Measurements from ENCODE around the gene SPEN. TPM values are rescaled to one million over a fixed set of nuclear protein-coding genes. Genes with fewer than 3 reads are reported as not detected.

SPEN gene
- total and polyA plus RNA-seq, 9 of the 15 experiments (the other 6 are each of a cell fraction or from before 2014, with no cell fraction given), result 5.7 to 87.5 (median 27.2) TPM

- TF ChIP-seq AFF1 (IDR thresholded peaks at IDR 0.05; ENCODE audit: low read depth in 1 of 2, partially characterized antibody in 2 of 2), result peak; percentile 73 to 81
- TF ChIP-seq ARID4B (CRISPR knock-in tag; IDR thresholded peaks at IDR 0.05), result no peak
- peak; percentile 90 for TF ChIP-seq TAF1 (IDR thresholded peaks at IDR 0.05; ENCODE audit: control insufficient read depth, extremely low read depth, insufficient read depth, low read length, severe bottlenecking)
- no peak for TF ChIP-seq ZEB2 (IDR thresholded peaks at IDR 0.05)
- TF ChIP-seq TRIM24 (IDR thresholded peaks at IDR 0.05), result no peak
- TF ChIP-seq ZNF143 (CRISPR knock-in tag; IDR thresholded peaks at IDR 0.05), result no peak
- no peak for TF ChIP-seq CBX2 (IDR thresholded peaks at IDR 0.05; ENCODE audit: insufficient read depth, low read length, poor library complexity, severe bottlenecking)
- peak; percentile 52; the same call in 1 of the 2 replicates for TF ChIP-seq ZKSCAN1 (IDR thresholded peaks at IDR 0.05; ENCODE audit: low read depth, low read length)
- no peak for TF ChIP-seq ZNF324 (CRISPR knock-in tag; IDR thresholded peaks at IDR 0.05)
- TF ChIP-seq ZNF174 (CRISPR knock-in tag; IDR thresholded peaks at IDR 0.05), result no peak
- TF ChIP-seq ELK3 (CRISPR knock-in tag; IDR thresholded peaks at IDR 0.05), result no peak
- TF ChIP-seq ARID2 (IDR thresholded peaks at IDR 0.05), result no peak
- TF ChIP-seq TCF3 (CRISPR knock-in tag; IDR thresholded peaks at IDR 0.05), result no peak
- TF ChIP-seq ELK1 (CRISPR knock-in tag; IDR thresholded peaks at IDR 0.05), result no peak
- TF ChIP-seq POLR2A (conservative IDR thresholded peaks at IDR 0.05), result peak; percentile 89
- TF ChIP-seq ZNF764 (CRISPR knock-in tag; IDR thresholded peaks at IDR 0.05; ENCODE audit: low read depth), result no peak
- no peak for TF ChIP-seq BDP1 (IDR thresholded peaks at IDR 0.05; ENCODE audit: insufficient read depth, insufficient read length)
- TF ChIP-seq MBD2 (IDR thresholded peaks at IDR 0.05; ENCODE audit: borderline replicate concordance, low read depth), result peak; percentile 35; the same call in 1 of the 2 replicates
- TF ChIP-seq BRF1 (IDR thresholded peaks at IDR 0.05; ENCODE audit: borderline replicate concordance, extremely low read depth, insufficient read length), result no peak
Measured at GRCh38 chr1:15833069-15833679, 14.3 kb upstream of the SPEN start (continued).

Measured in K562 (cell line).